ENCODE measurements around the gene PKDCC. TPM values are rescaled to one million over a fixed set of nuclear protein-coding genes. Genes with fewer than 3 reads are reported as not detected.

The PKDCC gene
- total and polyA plus RNA-seq, 2 of the 13 experiments (the other 11 are each of a cell fraction or from before 2014, with no cell fraction given): 52.6 to 58.8 TPM

- Histone ChIP-seq H3K4me1 (ENCODE audit: insufficient read depth, low read length) (peaks cover 96% of the 10 kb centered on the region), H3K36me3 (replicated peaks in 1 of 2; ENCODE audit: control insufficient read depth in 1 of 2, insufficient read depth in 2 of 2, low read length in 2 of 2) (peaks cover 15 to 18% of the 10 kb centered on the region in 2 experiments; a peak in 4 of 5 replicates), H2AFZ (ENCODE audit: low read length) (no peak overlapping the region), H3K4me2 (ENCODE audit: low read depth, low read length) (peak overlapping the region; percentile 55), H3K27ac (ENCODE audit: extremely low read length, insufficient read depth, low read length) (peak overlapping the region; percentile 39), H3K4me3 (replicated peaks in 1 of 3; ENCODE audit: insufficient read depth in 1 of 3, low read depth in 2 of 3, low read length in 3 of 3) (peak overlapping the region in 1 of 3 experiments; percentile 32; a peak in 2 of 6 replicates), H4K20me1 (ENCODE audit: insufficient read depth, low read length) (peaks cover 7% of the 10 kb centered on the region), H3K27me3 (ENCODE audit: control insufficient read depth in 1 of 2, insufficient read depth in 2 of 2, low read length in 2 of 2) (peaks cover 0 to 6% of the 10 kb centered on the region in 2 experiments; a peak in 1 of 5 replicates), H3K9me3 (ENCODE audit: low read length) (no peaks in the 10 kb centered on the region), H3K9ac (ENCODE audit: insufficient read depth, low read depth, low read length) (peak overlapping the region; percentile 20; the same call in 1 of the 2 replicates), H3K79me2 (ENCODE audit: insufficient read depth, low read length) (peaks cover 34% of the 10 kb centered on the region)
- intact Hi-C loops (cut with micrococcal nuclease; ENCODE audit: unreplicated experiment): no loop called here
- ChIA-PET CTCF (ENCODE audit: low intra/inter-chr PET ratio, low total read pairs) (interaction anchor here (1.2 kb wide), 1 partner anchor 33 kb away, joined by 3 read pairs; no protein-coding TSS in a partner anchor), POLR2A (interaction anchor here (0.7 to 11.8 kb wide), 16 partner anchors 6 to 205 kb away, joined by 3 to 203 read pairs (median 4); partner anchors contain the start of gene PKDCC)
- FAIRE-seq (peak; percentile 8), DNase-seq (ENCODE audit: low spot score) (no peak), ATAC-seq (peak; percentile 0; the same call in 1 of the 3 replicates)
- WGBS (ENCODE audit: low lambda C conversion rate): 27% methylated on average over 6 of the region's 6 CpGs
- in situ Hi-C loops (cut with HindIII; ENCODE audit: extremely low pct_ligation_motif_present, low pct_unique_long_range_greater_than_20kb): no loop called here
- BruUV-seq (replicated peaks): no TSS peak
- TF ChIP-seq ZNF263 (CRISPR knock-in tag; IDR thresholded peaks at IDR 0.05) (peak; percentile 95), PCBP1 (IDR thresholded peaks at IDR 0.05; ENCODE audit: borderline replicate concordance, low read depth, low read length) (no peak), ZBTB7B (CRISPR knock-in tag; IDR thresholded peaks at IDR 0.05) (peak; percentile 7; the same call in 1 of the 2 replicates), TBX2 (CRISPR knock-in tag; IDR thresholded peaks at IDR 0.05; ENCODE audit: borderline replicate concordance) (peak; percentile 39; the same call in 1 of the 2 replicates), ZNF672 (CRISPR knock-in tag; IDR thresholded peaks at IDR 0.05) (no peak), ZNF557 (CRISPR knock-in tag; IDR thresholded peaks at IDR 0.05) (no peak), GATAD2A (CRISPR knock-in tag; IDR thresholded peaks at IDR 0.05) (no peak), ZNF747 (CRISPR knock-in tag; IDR thresholded peaks at IDR 0.05; ENCODE audit: borderline replicate concordance) (no peak), CAMTA2 (CRISPR knock-in tag; IDR thresholded peaks at IDR 0.05; ENCODE audit: borderline replicate concordance) (0 out of 2 replicates have a peak, but pooled peaks have one; percentile 21), AHR (CRISPR knock-in tag; IDR thresholded peaks at IDR 0.05) (0 out of 2 replicates have a peak, but pooled peaks have one; percentile 3), SETDB1 (CRISPR knock-in tag; IDR thresholded peaks at IDR 0.05; ENCODE audit: borderline replicate concordance) (no peak), ZFX (CRISPR knock-in tag; IDR thresholded peaks at IDR 0.05; ENCODE audit: low read depth) (0 out of 2 replicates have a peak, but pooled peaks have one; percentile 4), MIER2 (CRISPR knock-in tag; IDR thresholded peaks at IDR 0.05) (no peak), ZNF205 (CRISPR knock-in tag; IDR thresholded peaks at IDR 0.05) (0 out of 2 replicates have a peak, but pooled peaks have one; percentile 18), ZNF274 (CRISPR knock-in tag; IDR thresholded peaks at IDR 0.05) (no peak), NR1H2 (CRISPR knock-in tag; IDR thresholded peaks at IDR 0.05; ENCODE audit: borderline replicate concordance, low read depth) (no peak), MXD4 (CRISPR knock-in tag; IDR thresholded peaks at IDR 0.05) (peak; percentile 10; the same call in 1 of the 2 replicates), KDM5B (CRISPR knock-in tag; IDR thresholded peaks at IDR 0.05; ENCODE audit: borderline replicate concordance) (0 out of 2 replicates have a peak, but pooled peaks have one; percentile 5), ZNF136 (CRISPR knock-in tag; IDR thresholded peaks at IDR 0.05; ENCODE audit: low read depth) (no peak)
These were observed 5.6 kb downstream of the PKDCC start for GRCh38 chr2:42053482-42053790.

All from HepG2 (cell line).